HCEC 1CT (cell line): Measurements from ENCODE around the gene DNAH14.
"Not testable (repeated sequence)": the region's sequence is repeated elsewhere in the genome, so short reads cannot be mapped to it uniquely, and the experiment has no call there.

Experiments used
- DNase-seq: peaks from one replicate; pipeline ENCODE4 v3.0.0-alpha.2; 2017

Gene DNAH14

DNA sequence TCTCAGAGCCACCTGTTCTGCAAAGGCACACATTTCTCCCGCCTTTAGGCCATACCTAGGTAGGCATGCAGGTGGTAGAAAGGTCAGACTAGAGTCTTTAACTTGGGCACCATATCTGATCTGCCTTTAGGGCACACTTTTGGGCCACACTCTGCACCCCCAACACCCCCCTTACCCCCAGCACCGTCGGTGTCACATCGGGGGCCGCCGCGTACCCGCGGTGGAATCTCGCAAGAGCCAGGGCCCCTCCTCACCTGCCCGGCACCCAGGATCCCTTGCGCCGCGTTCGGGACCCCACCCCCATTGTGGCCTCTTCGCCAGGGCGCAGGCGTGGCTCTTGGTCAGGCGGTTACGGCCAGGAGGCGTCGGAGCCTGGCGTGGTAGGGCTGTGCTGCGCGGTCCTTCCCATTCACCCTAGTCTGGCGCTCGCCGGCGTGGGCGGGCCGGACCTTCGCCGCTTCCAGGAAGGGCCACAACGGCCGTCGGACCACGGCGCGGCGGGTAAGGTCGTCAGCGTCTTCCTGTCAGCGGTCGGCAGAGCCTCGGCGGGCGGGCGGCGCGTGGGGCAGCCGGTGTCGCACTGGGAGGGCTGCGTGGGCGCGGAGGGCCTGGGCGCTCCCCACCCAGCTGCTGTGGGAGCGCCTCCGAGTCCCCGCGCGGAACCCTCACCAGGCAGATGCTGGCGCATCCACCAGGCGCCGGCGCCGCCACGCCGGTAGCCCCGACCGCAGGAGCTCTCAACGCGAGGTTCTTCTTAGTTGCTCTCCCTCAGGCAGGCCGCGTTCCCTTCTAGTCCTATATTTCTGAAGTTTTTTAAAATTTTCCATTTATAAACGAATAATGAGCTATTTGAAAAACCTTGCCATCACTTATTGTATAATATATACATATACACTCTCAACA, at the start of gene DNAH14:
TSS of gene DNAH14 (plus strand) at position 341 of the 903 bp plus-strand sequence. CDS start 23,028 bp downstream, outside the sequence.
- DNase-seq: peak; percentile 84

DNA sequence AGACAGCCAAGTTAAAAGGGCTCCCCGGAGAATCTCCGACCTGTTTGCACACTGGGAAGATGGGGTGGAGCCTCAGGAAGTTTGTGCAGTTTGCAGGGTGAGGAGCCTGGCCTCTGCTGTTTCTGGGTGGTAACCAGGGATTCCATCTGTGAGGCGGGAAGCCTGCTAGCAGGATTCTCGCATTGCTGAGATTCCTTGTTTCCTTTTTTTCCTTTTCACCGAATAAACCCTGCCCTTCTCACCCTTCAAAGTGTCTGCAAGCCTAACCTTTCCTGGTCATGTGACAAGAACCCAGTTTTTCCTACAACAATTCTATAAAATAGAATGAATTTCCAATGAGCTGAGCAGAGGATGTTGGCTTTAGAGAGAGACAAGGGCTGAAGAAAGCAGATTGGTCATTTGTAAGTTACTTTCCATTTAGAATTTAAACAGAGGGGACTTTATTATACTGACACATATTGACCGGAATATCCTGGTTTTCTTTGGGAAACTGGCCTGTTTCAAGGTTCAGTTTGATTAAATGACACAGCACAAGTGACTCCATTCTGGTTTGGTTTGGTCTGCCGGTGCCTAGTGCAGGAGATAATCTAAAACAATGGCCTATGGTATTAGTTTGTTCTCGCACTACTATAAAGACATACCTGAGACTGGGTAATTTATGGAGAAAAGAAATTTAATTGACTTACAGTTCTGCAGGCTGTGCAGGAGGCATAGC, 48.7 kb upstream of the DNAH14 start:
- peak; percentile 22 for DNase-seq

DNA sequence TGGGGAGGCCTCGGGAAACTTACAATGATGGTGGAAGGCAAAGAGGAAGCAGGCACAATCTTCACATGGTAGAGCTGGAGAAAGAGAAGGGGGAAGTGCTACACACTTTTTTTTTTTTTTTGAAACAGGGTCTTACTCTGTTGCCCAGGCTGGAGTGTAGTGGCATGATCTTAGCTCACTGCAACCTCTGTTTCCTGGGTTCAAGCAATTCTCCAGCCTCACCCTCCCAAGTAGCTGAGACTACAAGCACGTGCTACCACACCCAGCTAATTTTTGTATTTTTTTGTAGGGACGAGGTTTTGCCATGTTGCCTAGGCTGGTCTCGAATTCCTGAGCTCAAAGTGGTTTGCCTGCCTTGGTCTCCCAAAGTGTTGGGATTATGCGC, 48.2 kb upstream of the DNAH14 start:
- DNase-seq: not testable (repeated sequence)

DNA sequence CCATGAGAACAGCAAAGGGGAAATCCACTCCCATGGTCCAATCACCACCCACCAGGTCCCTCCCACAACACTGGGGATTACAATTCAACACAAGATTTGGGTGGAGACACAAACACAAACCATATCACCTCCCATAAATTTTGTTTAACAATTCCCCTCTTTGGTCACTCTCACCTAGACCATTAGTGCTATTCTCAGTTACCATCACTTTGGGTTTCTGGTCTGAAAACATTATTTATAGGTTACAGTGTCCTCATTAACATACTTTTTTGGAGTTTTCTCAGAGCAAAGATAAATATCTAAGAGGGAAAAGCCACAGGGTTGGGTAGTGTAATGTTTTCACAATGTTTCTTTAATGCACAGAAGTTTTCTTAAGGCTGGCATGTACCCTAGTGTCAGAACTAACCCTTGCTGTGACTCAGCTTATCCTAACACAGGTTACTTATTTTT, 47.7 kb upstream of the DNAH14 start:
- no peak for DNase-seq

DNA sequence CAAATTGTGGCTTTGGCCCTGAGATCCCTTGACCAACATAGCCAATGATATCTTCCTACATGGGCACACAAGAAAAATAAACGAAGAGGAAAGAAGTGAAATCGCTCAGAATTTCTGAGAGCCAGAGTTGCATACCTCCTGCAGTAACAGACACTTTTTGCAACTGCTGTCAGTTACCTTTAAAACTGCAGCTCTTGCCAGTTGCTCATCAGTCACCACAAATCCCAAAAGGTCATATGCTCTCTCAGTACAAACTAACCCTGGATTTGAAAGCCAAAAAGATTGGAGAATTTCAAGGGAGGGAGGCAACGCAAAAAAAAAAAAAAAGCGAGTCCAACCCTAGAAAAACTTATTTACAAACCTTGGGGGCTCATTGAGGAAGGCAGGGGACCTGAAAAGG, 47.2 kb upstream of the DNAH14 start:
- no peak for DNase-seq

DNA sequence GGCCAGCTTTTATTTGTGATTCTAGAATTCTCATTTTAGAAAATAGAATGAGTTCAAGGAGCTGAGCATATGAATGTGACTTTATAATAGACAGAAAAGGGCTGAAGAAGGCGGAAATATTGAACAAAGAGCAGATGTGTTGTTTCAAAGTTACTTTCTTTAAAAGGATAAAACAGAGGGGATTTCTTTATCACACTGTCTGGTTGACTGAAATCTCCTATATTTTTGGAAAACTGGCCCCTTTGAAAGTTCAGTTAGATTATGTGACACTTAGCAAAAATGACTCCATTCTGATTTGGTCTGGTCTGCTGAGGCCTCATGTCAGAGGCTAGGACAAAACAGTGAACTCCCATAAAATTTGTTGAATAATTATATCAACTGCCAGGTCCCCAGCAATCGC, 46.4 kb upstream of the DNAH14 start:
- DNase-seq: no peak

DNA sequence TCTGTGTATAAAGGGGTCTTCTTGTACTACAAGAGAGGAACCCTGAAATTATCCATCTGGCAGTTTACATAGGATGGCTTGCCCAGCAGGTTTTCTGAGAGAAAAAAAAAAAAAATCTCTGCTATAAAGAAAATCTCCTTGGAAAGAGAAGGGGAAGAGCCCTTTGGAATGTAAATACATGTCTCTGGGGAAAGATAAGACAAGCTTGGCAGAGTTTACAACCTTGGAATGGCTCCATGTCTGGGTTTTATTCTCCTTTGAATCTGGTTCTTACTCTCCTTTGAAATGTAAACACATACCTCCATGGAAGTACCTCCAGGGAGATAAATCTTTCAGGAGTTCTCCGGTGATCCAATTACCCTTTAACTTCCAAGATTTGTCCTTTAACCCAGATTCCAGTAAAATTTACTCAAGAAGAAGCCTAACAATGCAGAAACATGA, 45.1 kb upstream of the DNAH14 start:
- no peak for DNase-seq

DNA sequence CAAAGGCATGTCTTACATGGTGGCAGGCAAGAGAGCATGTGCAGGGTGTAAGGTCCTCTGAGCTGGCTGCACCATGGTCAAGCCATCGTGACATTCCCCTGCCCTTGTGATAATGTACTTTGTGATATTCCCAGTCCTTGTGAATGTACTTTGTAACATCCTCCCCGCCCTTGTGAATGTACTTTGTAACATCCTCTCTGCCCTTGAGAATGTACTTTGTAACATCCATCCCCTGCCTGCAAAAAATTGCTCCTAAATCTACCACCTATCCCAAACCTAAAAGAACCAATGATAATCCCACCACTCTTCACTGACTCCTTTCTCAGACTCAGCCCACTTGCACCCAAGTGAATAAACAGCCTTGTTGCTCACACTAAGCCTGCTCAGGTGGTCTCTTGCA, 44.1 kb upstream of the DNAH14 start:
- DNase-seq: not testable (repeated sequence)

DNA sequence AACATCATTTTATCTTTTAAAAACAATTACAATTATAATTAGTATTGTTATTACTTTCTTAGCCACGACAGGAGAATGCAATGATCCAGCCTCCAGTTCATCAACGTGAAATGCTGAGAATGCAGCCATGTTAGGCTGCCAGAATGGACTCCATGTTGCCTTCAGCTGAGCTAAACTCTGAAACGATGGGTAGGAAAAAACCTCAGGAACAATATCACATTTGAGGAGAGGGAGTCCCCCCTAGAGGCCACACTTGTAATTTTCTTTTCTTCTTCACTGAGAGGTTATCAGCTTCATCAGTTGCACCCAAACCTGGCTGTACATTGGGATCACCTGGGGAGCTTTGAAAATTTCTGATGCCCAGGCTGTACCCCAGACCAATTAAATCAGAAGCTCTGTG, 34.6 kb upstream of the DNAH14 start:
- DNase-seq: peak; percentile 56

DNA sequence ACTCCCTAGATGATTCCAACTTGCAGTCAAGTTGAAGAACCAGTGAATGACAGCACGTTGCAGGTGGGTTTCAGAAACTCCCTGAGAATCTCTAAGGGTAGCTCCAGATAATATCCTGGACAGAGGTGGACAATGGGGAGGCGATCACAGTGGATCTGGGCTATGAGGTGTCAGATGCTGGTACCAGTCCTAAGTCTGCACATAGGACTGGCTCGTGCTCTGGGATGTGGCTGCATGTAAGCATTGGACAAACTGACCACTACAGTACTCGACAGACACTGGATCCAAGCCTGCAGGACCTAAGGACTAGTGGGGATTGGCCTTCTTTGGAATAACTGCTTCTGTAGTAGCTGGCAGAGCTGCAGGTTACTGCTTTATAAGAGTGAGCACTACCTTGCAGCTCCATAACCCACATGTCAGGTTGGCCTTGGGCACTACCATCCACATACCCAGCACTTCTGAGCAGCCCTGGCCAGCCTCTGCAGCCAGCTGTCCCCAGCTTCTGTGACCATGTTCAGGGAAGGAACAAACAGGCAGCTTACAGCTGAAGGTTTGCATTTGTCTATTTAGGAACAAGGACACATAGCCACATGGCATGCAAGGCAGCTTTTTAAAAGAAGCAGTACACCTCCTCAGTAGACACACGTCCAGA, 33.2 kb upstream of the DNAH14 start:
- DNase-seq: no peak

DNA sequence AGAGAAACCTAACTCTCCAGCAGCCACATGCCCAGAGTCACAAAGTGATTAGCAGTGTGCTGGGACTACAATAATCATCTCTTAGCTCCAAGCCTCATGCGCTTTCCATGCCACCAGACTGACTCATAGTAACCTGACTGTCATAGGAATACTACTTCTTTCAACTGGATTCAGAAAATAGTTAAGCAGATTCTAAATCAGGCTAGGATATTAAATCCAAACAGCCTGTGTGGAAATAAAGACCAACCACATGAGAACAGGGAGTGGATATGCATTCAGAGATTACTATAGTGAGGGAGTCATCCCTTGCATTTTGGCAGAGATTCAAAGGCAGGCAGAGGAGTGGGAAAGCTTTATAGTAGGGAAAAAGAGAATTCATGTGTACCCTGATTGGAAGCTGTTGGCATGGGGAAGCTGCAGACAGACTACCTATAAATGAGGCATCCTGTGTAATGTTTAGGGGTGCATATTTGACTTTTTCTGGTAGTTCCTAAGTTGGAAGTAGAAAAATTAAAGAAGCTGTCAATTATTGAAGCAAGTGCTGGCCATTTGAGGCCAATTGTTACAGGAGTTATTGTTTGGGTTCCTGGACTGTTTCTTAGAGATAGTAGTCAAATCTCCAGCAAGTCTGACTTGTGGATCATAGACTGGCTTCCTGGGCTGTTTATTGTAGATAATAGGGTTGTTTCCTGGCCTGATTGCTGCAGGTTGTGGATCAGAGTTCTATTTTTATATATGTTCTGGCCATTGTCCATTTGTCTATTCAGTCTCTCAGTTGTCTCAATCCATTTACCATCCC, 31.7 kb upstream of the DNAH14 start:
- DNase-seq: no peak

DNA sequence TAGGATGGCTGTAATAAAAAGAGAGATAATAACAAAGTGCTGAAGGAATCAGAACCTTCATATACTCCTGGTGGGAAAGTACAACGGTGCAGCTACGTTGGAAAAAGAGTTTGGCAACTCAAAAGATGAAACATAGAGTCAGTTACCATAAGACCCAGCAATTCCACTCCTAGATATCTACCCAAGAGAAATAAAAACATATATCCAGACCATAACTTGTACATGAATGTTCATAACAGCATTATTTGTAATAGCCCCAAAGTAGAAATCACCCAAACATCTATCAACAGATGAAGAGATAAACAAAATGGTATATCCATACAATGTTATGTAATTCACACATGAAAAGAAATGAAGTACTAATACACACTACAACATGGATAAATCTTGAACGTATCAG, 30.5 kb upstream of the DNAH14 start:
- no peak for DNase-seq

DNA sequence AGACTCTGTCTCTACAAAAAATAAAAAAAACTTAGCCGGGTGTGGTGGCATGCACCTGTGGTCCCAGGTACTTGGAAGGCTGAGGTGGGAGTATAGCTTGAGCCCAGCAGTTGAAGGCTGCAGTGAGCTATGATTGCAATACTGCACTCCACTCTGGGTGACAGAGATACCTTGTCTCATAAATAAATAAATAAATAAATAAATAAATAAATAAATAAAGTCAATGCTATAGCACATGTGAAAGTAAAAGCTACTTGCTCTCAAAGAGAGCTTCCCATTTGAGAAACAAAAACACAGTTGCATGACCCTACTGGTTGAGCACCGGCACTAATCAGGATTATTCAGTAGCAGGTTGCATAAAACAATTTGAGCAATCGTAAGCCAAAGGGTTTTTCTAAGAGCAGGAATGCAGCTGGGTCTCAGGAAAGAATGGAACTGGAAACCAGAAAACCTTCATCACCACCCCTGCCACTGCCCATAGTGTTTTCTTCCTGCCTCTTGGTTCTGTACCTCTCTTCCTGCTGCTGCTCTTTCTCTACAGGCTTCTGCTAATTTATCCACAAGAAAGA, 29.3 kb upstream of the DNAH14 start:
- no peak for DNase-seq

DNA sequence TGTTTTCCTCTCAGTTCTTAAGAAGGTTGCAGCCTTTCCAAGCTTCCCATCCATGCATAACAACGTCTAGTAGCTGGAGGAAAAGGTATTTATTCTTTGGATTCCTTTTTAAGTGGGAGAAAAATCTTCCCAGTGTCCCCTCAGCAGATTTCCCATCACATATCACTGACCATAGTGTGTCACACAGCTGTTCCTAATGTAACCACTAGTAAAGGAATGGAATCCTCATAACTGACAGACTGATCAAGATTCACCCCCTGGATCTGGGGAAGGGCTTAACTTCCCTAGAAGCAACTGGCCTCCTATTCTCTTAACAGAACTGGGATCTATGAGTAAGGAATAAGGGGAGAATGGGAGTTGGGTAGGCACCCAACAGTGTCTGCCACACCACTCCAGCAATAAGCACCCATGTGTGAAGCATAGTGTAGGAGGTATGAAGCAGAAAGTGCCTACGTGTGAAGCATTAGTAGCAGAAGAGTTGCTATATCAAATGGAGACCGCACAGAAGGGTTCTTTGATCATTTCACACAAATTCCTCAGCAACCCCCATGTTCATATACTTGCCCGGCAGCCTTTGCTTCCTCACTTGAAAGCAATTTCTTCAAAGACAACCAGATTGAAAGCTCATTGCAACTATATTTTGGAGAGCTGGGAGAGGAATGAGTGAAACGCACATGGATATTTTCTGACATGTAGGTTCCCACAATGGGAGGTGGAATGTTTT, 28.2 kb upstream of the DNAH14 start:
- DNase-seq: no peak

DNA sequence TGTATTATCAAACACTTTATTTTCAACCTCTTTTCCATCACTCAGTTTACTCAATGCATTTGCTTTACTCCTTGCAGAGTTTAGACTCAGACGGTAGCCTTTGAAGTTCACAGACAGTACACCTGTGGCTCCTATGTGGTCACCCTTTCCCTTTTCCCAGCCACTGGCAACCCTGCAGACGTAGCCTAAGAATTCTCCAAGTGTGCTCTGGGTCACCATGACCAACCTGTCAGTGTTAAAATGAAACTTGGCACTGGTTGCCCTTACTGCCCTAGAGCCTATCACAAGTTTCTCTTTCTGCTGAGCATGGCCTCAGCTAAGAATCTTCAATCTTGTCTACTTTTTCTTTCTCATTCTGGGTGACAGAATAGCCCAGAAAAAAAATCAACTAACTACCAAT, 25.5 kb upstream of the DNAH14 start:
- DNase-seq: no peak

DNA sequence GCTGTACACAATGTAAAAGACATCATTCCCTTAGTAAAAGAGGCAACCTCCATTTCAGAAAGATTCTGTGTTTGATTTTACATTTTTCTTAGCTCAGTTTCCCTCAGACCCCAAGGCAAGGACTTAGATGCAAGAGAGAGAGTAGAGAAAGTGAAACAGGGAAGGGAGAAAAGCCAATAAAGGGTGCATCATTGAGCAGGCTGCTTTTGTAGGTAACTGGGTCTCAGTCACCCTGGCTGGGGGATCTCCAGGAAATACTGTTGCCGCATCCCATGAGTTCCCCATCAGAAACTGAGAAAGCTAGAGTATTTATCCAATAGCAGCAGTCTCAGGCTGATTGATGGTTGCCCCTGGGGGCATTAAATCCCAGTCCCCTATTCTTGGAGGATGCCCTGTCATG, 23.1 kb upstream of the DNAH14 start:
- no peak for DNase-seq

DNA sequence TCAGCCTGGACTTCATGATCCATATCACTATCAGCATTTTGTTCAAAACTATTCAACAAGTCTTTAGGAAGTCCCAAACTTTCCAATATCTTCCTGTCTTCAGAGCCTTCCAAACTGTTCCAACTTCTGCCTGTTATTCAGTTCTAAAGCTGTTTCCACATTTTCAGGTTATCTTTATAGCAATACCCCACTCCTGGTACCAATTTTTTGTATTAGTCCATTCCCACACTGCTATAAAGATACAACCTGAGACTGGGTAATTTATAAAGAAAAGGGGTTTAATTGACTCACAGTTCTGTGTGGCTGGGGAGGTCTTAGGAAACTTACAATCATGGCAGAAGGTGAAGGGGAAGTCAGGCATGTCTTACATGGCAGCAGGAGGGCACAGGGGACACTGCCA, 18.3 kb upstream of the DNAH14 start:
- no peak for DNase-seq

DNA sequence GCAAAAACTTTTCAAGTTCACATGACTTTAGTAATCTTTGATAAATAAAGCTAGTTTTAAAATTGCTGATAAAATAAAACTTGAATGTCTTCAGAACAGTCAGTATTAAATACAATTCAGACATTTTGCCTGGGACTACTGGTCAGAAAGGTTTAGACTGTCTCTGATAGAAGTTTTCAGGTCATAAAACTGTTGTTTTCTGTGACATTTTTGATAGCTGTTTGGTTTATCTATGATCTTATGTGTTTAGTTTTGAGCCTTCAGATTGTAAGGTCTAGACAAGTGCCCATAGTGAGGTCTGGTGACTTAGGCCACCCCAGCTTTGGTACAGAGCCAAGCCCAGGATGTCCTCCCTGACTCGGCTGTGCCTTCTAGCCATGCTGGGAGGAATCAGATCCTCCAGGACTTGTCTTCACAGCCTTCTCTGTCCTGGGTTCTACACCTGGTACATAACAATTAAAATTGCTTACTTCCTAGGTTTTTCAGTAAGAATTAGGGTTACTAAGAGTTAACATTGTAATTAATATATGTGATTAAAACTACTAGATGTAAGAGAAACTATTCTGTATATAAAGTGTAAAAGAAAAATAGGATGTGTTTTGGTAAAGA, 15.1 kb upstream of the DNAH14 start:
- no peak for DNase-seq

DNA sequence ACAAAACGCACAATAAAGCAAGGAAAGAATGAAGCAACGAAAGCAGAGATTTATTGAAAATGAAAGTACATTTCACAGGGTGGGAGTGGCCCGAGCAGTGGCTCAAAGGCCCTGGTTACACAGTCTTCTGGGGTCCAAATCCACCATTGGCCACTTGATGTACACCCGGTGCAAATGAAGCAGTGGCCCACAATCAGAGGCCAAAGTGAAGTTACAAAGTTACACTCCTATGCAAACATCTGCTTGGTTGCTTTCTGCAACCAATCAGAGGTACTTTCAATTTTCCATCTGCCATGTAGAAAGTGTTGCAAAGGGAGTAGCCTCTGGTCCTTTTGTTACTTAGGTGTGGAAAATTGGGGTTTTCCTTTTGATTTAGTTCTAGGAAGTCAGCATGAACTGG, 10.0 kb upstream of the DNAH14 start:
- no peak for DNase-seq

DNA sequence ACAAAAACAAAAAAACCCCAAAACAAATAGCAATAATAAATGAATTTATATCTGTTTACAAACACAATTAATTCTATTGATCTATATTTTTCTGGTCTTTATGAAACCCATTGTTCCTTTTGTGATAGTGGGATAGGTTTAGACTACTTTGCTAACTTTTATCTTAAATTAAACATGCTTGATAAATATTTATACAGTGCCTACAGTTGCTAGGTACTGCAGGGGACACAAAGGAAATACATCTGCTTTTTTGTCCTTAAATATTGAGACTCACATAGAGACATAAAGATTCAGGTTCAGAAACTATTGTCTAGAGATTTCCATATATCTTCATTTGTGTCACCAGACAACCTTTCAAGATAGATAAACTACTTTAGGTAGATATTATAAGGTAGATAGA, 8.5 kb upstream of the DNAH14 start:
- no peak for DNase-seq

DNA sequence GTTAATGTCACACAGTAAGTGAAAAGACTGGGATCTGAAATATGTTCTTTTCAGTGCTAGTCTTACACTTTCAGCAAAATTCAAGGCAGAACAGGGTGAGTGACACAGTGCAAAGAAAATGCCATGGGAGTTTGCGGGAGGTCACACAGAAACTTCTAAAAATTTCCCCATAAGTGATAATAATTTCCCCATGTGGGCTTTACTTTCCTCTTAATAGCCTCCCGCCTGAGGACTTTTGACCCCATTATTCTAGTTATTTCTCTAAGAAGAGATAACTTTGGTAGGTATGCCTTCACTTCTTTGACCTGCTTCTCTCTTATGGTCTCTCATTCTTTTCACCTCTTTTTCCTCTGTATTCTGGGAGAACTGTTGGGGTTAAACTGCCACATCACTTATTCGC, 8.1 kb upstream of the DNAH14 start:
- no peak for DNase-seq
